ENCODE results near the gene POU1F1. TPM values are rescaled to one million over a fixed set of nuclear protein-coding genes. Genes with fewer than 3 reads are reported as not detected.
"Not testable (repeated sequence)": the region's sequence is repeated elsewhere in the genome, so short reads cannot be mapped to it uniquely, and the experiment has no call there.

POU1F1 gene, protein sequence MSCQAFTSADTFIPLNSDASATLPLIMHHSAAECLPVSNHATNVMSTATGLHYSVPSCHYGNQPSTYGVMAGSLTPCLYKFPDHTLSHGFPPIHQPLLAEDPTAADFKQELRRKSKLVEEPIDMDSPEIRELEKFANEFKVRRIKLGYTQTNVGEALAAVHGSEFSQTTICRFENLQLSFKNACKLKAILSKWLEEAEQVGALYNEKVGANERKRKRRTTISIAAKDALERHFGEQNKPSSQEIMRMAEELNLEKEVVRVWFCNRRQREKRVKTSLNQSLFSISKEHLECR
- polyA plus RNA-seq (ENCODE audit: insufficient read length in 4 of 4) = under 1 TPM in 1 of 4 donors, not detected in 3; 0.14 TPM

DNA sequence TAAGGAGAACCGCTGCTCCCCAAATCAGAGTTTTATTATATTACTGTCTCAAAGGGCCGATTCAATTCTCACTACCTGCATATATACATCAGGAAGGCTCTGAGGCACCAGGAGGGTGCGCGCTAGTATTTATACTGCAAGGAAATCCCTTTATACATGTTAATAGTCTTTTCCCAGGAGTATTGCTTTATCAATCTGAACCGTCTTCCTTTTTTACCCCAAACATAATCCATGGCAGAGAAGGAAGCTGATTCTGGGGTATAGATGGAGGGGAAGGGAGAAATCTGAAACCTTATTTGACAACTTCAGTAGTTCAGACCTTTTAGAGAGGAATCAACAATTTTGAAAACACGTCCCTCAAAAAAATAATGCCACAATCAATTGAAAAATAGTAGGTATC lies at the start of gene POU1F1:
TSS of gene POU1F1 (minus strand) at position 101 of the 400 bp plus-strand sequence. CDS start 122 bp downstream, outside the sequence.
- no peak for DNase-seq (ENCODE audit: low read depth in 4 of 4, low spot score in 3 of 4)

DNA sequence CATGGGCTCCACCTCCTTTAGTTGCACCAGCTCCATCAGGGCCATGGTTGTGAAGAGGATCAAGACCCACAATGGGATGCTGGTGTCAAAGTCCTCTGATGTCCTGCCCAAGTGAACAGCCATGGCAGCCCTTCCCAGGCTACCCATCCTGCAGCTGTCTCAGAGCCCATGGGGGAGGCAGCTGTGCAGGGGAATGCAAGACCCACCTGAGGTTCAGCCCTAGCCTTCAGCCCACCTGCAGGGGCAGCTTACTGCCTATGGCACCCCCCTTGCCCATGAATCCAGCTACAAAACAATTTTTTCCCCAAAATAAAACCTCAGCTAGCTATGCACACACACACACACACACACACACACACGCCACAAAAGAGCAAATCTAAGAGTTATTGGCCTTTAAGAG lies 48.2 kb upstream of the POU1F1 start:
- no peak for DNase-seq (ENCODE audit: low read depth in 4 of 4, low spot score in 3 of 4)

DNA sequence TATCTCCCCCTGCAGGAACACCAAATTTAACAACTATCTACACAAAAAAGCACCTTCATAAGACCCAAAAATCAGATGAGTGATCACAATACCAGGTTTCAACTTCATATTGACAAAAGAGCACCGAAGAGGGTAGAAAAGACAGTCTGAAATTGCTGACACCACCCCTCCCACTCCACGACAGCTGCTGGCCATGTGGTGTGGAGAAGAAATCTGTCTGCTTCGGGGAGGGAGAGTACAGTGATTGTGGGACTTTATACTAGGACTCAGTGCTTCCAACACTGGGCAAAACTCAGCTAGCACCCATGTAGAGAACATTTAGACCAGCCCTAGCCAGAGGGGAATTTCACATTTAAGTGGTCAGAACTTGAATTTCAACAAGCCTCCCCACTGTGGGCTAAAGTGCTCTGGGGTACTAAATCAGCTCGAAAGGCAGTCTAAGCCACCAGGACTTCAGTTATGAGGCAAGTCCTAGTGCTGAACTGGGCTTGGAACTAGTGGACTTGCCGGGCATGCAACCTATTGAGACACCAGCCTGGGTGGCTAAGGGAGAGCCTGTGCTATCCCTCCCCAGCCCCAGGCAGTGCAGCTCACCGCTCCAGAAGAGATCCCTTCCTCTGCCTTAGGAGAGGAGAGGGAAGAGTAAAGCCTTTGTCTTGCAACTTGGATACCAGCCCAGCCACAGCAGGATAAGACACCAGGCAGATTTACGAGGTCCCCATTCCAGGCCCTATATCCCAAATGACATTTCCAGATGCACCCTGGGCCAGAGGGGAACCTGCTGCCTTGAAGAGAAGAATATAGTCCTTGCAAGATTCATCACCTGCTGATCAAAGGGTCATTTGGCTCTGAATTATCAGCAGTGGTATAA lies 44.6 kb upstream of the POU1F1 start:
- DNase-seq (ENCODE audit: low read depth in 4 of 4, low spot score in 3 of 4) = no peak

DNA sequence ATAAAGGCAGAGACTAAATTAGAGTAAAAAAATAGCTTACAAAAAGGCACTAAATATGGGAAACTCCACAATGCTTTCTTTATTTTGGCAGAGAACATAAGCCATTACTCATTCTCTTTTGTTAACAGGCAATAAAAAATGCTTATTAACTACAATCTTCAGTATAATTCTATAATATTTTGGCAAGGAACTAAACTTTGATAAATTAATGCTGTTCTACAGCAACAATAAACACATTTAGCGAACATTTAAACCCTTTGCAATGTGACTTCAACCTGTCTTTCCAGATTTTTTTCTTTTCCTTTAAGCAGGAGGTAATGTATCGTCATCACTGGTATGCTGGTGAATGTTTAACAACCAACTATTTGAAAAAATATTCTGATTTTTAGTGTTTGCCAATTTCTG lies 42.2 kb upstream of the POU1F1 start:
- DNase-seq (ENCODE audit: low read depth in 4 of 4, low spot score in 3 of 4) = peak in 2 of 4 donors; percentile 12 to 27

DNA sequence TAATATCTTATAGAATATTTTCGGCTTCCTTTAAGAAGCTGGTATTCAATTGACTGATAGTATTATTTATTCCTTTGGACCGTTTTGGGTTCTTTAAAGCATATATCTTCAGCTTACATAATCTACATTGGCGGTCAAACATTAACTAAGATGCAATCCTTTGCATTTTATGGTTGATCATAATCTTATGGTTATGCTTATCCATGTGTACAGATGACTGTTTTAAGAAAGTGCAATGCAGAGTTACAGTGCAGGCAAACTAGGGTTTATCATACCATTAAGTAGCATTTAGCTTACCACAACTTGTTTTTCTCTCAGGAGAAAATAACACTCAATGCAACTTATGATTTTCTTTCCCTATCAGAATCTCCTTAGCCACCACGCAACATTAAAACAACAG lies 41.4 kb upstream of the POU1F1 start:
- no peak for DNase-seq (ENCODE audit: low read depth in 4 of 4, low spot score in 3 of 4)

DNA sequence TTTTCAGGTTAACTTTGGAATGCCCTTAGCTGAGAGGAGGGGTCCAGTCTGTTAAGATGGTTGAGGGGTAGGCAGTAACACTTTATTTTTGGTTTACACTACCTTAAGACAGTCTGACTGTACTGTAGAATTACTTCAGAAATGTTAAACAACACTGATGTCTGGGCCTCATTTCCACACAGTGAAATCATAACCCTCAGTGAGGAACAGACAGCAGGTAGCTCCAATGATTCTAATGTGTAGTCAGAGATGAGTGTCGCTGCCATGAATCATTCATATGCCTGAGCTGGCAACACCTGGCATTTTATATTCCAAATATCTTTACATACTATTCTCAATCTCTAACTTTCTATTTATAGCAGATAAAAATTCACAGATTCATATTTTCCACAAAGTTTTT lies 37.3 kb upstream of the POU1F1 start:
- no peak for DNase-seq (ENCODE audit: low read depth in 4 of 4, low spot score in 3 of 4)

DNA sequence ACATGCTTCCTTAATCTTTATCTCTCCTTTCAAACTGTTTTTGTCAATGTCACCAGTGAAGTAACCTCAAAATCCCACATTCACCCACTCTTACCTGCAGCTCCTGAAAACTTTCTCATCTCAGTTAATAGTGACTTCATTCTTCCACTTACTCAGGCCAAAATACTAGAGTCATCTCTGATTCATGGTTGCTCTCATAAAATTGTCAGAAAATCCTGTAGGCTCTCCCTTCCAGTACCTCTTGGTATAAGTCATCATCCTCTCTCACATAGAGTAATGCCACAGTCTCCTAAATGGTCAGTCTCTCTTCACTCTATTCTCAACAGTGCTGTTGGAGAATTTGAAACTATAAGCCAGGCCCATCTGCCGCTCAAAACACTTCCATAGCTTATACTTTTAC lies 34.9 kb upstream of the POU1F1 start:
- DNase-seq (ENCODE audit: low read depth in 4 of 4, low spot score in 3 of 4) = no peak

DNA sequence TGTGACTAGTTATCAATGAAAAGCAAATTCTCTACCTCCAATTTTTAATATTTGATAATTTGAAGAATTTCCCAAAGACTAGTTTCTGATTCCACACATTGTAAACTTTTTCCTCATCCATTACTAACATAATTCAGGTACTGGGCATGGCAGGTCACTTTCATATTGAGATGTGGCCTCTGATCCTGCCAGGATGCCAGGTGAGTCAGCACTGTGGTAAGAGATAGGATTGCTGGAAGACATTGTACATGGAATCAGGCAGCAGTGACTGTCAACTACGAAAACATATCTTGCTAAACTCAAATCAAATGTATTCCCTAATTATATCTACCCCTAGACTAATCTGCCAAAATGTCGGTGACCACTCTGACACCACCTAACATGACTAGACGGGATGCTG lies 33.2 kb upstream of the POU1F1 start:
- no peak for DNase-seq (ENCODE audit: low read depth in 4 of 4, low spot score in 3 of 4)

DNA sequence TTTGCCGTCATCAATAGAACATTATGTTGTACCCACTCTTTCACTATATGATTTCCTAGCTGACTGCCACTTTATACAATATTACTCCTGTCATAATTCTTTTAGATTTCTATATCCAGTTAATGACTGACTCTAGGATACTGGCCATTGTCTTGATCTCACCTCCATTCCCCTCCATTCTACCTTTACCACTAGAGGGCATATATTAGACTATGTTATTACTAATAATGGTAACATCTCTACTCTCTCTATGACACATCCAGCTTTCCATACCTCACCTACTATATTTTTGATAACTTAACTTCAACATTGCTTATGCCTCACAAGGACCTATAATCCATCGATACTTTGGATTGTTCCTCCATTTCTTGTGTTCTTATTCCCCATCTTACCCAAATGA lies 31.4 kb upstream of the POU1F1 start:
- DNase-seq (ENCODE audit: low read depth in 4 of 4, low spot score in 3 of 4) = no peak

DNA sequence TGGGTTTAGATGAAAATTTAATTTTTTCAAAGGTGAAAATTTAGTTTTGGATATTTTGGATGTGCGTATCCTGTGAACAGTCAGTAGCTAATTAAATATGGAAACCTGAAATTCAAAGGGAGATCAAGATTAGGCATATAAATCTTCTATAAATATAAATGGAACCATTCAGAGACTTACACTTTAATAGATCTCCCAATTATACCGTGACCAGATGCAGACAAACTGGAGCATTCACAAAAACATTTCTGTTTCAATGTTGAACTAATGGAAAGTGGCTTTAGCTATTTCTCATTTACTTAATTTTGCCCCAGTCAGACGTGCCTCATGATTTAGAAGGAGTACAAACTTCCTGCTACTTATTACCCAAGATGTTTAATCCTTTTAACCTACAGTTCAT lies 29.1 kb upstream of the POU1F1 start:
- no peak for DNase-seq (ENCODE audit: low read depth in 4 of 4, low spot score in 3 of 4)

DNA sequence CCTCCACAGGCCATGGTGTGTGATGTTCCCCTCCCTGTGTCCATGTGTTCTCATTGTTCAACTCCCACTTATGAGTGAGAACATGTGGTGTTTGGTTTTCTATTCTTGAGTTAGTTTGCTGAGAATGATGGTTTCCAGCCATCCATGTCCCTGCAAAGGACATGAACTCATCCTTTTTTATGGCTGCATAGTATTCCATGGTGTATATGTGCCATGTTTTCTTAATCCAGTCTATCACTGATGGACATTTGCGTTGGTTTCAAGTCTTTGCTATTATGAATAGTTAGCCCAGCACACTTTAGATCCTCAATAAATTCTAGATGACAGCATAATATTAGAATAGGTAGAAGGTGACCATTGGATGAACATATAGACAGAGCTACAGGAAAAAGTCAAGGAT lies 28.6 kb upstream of the POU1F1 start:
- not testable (repeated sequence) for DNase-seq (ENCODE audit: low read depth in 4 of 4, low spot score in 3 of 4)

DNA sequence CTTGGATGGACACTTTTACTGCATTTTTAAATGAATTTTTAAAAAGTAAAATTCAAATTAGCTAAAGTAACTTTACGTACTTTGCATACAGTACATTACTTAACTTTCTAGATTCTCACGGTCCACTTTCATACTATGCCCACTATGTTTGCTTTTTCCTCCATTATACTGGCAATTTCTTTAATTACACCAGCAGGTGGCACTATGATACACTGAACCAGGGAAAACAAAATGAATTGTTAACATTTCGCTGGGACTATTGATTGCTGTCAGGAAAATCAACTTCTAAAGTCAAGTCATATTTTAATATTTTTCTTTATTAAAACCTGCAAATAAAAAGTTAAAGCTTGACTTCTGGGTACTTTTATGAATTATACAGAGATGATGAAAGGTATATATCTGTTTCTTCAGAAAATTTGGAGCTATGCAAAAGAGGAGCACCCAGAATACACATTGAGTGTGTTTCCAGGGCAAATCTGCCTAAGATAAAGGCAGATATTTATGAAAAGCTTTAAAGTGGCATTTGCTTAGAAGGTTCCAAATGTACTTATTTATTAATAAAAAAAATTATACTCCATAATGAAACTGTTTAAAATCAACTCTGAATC lies 21.8 kb upstream of the POU1F1 start:
- peak in 1 of 4 donors; percentile 20 for DNase-seq (ENCODE audit: low read depth in 4 of 4, low spot score in 3 of 4)

DNA sequence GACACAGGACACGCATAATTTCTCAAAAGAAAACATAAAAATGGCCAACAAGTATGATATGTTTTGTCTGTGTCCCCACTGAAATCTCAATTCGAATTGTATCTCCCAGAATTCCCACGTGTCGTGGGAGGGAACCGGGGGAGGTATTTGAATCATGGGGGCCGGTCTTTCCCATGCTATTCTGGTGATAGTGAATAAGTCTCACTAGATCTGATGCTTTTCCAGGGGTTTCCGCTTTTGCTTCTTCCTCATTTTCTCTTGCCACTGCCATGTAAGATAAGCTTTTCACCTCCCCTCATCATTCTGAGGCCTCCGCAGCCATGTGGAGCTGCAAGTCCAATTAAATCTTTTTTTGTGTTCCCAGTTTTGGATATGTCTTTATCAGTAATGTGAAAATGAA lies 12.1 kb upstream of the POU1F1 start:
- no peak for DNase-seq (ENCODE audit: low read depth in 4 of 4, low spot score in 3 of 4)

DNA sequence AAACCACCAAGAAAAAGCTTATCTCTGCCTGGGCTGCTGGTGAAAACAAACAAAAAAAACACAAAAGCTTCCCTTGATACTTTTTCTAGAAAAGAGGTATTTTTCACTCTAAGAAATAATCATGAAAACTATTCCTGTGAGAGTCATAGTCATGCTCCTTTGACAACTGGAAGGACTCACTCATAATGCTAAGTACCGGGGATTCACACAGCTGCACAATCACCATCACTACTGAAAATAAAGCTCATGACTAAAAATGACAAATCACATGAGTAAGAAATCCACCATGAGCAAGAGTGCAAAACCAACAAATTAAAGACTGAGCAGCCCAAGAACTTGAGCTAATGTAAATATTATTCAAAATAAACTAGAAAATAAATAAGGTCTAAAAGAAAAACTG lies 10.6 kb upstream of the POU1F1 start:
- DNase-seq (ENCODE audit: low read depth in 4 of 4, low spot score in 3 of 4) = no peak

DNA sequence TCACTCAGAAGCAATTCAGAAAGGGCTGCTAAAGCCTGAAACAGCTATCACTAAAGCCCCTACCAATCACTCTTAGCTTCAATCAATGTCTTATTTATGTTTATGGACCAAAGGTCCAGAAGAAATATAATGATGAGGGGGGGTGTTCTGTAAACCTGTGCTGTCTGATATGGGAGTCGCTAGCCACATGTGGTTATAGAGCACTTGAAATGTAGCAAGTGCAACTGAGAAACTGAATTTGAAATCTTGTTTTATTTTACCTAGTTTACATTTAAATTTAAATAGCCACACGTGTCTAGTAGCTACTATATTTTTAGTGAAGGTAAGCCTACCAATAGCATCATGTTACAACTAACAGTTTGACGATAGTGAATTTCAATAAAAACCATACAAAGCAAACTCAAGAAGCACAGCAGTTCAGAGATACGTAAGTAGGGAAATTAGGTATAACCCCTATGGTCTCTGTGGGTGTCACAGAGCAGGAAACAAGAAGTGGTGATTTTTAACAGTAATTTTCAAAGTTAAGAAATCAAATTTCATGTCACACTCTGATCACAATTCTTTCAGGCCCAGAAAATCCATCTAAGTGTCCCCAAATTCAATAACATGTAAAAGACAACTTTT lies 3.6 kb downstream of the POU1F1 start:
- DNase-seq (ENCODE audit: low read depth in 4 of 4, low spot score in 3 of 4) = no peak

DNA sequence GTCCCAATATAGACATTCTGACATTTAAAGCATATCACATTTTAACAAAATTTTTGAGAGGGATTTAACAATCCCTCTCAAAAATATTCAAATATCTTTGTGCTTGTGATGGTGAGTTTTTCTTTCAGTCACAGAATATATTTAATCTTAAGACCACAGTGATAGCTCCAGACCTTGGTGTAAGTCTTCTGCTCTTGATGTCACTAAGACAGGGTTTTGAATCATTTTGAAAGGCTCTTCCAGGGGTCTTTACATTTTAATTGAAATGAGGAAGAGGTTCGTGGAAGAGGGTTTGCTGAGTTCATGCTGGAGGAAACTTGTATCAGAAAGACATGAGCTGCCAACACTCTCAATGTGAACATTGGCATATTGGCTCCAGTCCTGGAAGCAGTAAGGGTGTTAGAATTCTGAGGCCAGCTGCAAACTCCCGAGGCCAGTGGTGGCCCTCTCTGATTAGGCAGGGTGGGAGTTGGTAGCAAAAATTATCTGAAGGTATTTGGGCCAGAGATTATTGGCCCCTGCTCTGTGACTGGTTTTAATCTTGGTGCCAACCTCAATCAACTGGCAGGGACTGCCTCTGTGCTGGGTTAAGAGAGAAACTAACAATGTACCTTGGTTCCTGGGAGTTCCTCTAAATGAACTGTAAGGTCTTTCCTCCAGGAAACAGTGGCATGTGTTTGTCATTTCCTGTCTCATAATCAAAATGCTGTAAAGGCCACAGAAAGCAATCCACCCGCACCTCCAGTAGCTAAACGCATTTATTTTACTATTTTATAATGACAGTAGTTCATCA lies 5.3 kb downstream of the POU1F1 start:
- no peak for DNase-seq (ENCODE audit: low read depth in 4 of 4, low spot score in 3 of 4)

DNA sequence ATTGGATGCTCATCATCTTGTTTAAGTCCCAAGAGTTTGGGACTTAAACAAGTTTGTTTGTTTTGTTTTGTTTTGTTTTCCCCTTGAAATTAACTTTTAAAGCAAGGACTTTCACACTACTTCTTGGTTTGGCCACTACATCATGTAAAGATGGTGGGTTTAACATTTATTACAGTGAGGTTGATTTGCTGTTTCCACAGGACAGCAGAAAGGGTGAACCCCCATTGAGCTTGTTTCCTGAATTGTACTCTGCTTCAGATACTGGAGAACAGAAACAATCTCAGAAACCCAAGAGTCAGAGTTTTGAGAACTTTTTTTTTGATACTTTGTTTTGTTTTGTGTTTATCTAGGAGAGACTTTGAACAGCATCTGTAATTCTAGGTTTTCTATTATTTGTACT lies 6.7 kb downstream of the POU1F1 start:
- DNase-seq (ENCODE audit: low read depth in 4 of 4, low spot score in 3 of 4) = no peak

DNA sequence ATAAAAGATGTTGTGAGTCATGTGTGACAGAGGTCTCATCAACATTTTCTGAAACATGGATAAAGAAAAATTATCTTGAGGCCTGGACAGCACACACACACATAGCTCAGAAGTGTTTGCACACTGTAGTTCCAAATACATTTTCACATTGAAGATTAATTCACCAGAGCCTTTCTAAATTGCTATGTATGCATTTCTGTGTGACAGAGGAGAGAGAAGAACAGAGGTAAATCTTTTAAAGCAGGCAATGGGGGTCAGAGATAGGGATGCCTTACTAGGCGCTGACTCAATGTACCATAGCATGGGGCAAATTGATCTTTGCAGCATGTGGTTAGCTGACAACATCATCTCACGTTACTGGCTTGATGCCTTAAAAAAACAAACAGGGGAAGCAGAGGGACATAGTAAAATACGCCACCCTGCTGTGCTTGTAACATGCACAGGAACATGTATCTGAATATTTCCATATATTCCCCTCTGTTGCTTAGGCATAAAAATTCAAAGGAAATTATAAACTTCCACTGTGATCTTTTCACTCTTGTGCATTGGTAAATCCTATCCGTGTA lies 7.7 kb downstream of the POU1F1 start:
- DNase-seq (ENCODE audit: low read depth in 4 of 4, low spot score in 3 of 4) = no peak

DNA sequence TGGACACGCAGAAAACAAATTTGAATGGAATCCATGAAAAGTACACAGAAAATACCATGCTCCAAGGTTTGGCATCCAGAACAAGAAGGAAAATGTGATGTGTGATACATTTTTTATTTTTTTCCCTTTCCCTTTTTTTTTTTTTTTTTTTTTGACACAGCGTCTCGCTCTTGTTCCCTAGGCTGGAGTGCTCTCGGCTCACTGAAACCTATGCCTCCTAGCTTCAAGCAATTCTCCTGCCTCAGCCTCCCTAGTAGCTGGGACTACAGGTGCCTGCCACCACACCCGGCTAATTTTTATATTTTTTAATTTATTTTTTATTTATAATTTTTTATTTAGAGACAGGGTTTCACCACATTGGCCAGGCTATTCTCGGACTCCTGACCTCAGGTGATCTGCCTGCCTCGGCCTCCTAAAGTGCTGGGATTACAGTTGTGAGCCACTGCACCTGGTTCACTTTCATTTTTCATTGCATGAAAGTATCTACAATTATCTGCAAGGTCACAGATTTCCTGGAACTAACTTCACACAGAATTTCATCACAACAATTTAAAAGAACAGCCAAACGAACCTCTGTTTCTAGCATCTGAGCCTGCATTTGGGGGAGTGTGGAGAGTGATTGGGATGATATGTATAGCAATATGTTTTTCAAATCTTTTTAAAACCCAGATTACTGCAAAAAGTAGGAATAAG lies 8.3 kb downstream of the POU1F1 start:
- DNase-seq (ENCODE audit: low read depth in 4 of 4, low spot score in 3 of 4) = no peak
